NCI-H524 (cell line): ENCODE measurements around the gene ITFG2.

Experiments
- DNase-seq, 2 experiments: peaks; one replicate each; lab custom pipeline; 2025; lab: John Stamatoyannopoulos, UW

ITFG2 gene

GRCh38 chr12:2795291-2796186, 16.9 kb upstream of the ITFG2 start:
- DNase-seq, result peak; percentile 12 to 59

- DNase-seq, result peak in 1 of 2 experiments; percentile 25
Observed at GRCh38 chr12:2796187-2796666, 16.2 kb upstream of the ITFG2 start.

DNA sequence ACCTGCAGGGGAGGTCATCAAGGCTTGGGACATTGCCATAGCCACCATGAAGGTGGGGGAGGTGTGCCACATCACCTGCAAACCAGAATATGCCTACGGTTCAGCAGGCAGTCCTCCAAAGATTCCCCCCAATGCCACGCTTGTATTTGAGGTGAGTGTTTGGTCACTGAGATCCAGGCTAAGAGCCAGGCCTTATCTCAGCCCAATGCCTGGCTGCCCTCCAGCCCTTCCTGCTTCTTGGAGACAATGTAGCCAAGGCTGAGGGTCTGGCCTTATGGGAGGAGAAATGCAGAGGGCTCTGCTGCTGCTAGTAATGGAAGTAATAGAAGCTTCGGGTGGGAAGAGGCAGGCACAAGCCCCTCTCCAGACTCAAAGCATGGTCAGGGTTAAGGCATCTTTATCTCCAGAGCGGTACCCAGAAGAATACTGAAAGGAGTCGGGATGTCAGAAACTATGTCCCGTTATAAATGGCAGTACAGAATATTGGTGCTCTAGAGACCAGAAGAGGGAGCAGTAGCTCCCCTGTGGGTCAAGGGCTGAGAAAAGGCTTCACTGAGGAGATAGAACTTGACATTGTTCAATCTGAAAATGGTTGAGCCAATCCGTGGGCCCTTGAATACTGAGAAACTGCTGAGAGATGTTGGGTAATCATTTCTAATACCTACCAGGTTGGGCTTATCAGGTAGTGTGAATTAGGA, 14.6 kb upstream of the ITFG2 start:
- DNase-seq, result no peak

- DNase-seq, result no peak
Observed at GRCh38 chr12:2800046-2800570, 12.4 kb upstream of the ITFG2 start.

- no peak for DNase-seq
Observed at GRCh38 chr12:2801044-2801783, 11.3 kb upstream of the ITFG2 start.

DNA sequence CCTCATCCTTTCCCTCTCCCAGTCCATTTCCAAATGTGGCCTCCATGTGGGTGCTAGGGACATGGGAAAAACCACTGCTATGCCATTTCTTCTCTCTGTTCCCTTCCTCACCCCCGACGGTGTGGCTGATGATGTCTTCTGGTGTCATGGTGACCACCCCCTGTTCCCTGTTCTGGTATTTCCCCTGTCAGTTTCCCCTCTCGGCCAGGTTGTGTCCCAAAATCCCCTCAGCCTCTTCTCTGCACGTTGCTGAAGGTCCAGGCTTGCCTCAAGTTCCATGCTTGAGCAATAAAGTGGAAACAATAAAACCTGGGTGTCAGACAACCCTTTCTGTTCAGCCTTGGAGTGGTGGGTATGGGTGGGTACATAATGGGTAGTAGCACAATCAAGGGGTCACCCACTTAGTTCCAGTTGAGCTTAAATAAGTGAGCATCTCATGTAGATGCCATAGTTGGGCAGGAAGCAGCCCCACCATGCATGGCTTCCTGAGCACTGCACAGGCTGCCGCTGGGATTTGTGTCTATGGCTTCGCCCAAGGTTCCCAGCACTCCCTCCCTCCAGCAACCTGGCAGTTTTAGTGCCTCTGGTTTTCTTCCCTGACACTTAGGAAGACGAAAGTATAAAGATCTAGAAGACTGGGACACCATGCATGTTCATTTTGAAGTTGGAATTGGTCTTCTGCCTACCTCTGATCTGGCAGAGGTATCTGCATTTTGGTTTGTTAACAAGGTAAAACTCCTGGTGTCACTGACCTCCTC, 8.7 kb upstream of the ITFG2 start:
- no peak for DNase-seq

- no peak for DNase-seq
Observed at GRCh38 chr12:2804393-2805142, 7.9 kb upstream of the ITFG2 start.

DNA sequence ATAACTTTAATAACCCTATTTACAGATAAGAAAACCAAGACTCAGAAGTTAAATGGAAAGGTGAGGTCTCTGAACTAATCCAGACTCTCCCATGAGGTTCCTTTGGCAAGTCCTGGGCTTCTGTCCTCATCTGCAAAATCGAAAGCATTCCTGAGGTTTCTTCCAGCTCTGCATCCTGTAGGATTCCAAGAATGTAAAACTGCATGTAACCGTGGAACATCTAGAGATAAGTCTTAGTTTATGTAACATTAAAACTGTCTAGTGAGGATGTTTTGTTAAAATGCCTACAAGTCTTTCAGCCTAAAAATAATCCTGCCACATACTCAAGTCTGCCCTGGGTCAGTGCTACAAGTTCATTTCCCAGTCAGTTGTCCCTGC, 7.3 kb upstream of the ITFG2 start:
- DNase-seq, result no peak

GRCh38 chr12:2806700-2807099, 5.8 kb upstream of the ITFG2 start:
- no peak for DNase-seq

DNA sequence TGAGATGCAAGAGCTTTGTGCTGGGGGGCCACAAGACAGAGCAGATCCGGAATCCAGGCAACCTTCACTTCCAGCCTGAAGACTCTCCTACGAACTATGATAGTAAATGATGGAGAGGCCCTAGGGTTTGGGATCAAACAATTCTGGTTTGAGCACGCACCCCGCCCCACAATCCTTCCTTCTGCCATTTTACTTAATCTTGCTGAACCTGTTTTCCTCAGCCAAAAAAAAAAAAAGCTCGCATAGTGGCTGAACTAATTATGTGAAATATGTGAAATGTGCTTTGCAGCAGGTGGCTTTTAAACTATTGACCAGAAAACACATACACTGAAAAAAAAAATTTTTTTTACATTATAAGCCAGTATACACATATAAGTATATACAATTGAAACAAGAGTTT, 667 bp upstream of the ITFG2 start:
- DNase-seq, result no peak

DNA sequence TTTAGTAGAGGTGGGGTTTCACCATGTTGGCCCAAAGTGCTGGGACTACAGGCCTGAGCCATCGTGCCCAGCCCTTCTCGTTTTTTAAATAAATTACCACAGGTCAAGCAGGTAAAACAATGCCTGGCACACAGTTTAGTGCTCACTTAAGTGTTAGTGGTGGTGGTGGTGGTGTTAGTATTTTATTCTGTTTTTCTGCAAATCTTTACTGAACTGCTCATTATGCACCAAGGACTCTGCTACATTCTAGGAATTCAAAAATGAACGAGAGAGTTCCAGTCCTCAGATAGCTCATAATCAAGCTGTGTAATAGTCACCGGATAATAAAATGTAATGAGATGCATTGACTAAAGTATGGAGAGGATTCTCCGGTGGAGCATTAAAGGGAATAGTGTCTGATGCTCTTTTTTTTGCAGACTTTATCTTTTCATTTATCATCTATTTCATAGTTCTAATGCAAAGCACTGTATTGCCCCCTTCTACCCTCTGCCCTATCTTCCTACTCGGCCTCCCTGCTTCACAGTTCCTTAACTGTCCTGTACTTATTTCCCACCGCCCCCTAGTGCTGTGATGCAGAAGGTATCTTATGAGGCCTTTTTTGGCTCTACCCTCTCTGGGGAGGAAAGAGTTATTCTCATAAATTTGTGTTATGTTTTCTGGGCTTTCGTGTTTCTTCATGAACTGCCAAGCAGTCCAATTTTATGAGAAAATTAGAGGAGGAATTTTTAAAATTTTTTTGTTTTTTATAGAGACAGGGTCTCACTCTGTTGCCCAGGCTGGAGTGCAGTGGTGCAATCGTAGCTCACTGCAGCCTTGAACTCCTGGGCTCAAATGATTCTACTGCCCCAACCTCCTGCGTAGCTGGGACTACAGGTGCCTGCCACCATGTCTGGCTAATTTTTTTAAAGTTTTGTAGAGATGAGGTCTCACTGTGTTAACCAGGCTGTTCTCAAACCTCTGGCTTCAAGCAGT, 1.0 kb downstream of the ITFG2 start:
- peak; percentile 64 to 71 for DNase-seq

DNA sequence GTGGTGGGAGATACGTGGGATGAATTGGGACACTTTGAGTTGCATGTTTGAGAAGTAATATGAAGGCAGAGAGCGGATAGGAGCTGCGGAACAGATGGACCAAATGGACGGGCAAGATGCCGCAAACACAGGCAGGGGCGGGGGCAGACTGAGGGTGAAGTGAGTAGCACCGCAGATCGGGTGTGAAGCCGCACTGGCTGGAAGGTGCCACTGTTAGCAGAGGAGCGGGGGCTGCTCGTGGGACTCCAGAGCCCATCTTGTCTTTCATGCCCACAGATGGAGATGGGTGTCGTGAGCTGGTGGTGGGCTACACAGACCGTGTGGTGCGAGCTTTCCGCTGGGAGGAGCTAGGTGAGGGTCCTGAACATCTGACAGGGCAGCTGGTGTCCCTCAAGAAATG, 7.3 kb downstream of the ITFG2 start:
- DNase-seq, result no peak

DNA sequence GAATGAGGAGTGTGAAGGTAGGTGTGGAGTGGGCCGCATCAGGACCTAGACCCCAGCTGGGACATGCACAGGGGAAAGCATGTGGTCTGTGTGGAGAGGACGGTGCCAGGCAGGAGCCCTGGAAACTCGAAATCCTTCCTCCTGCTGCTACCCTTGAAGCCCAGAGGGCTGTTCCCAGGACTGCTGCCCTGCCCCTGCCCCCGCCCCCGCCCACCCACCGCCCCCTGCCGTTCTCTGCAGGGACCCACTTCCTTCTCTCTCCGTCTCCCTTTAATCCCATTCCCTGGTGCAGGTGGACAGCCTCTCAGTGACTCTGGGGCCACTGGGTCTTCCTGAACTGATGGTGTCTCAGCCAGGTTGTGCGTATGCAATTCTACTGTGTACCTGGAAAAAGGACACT, 8.0 kb downstream of the ITFG2 start:
- DNase-seq, result no peak

DNA sequence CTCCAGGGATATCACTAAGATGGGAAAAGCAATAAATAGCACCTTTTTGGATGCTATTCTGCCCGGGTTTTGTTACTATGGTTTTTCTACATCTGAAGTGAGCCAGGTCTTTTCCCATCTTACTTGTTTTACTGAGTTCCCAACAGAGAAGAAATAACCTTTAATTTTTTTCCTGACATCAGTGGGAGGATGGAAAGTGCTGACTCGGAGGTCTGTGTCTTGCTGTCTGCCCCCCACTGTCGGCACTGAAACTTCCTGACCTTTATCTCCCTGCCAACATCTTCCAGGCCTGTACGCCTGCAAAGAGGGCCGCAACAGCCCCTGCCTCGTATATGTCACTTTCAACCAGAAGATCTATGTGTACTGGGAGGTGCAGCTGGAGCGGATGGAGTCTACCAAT, 11.0 kb downstream of the ITFG2 start:
- DNase-seq, result no peak

DNA sequence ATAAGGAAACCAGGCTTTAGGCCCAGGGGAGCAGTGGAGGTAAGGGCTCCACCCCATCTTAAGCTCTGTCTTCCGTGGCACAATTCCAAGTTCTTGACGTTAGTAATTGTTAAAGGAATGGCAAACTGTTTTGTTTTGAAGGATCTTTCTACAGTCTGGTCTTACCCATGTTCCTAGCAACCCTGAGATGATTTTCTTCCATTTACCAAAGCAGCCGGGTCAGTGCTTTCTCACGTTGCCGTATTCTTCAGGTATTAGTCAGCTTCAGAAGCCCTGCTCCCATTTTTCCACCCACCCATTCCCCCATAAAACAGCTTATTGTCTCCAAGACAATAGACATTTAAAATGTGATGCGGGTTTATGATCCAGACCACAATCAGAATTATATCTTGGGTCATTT, 12.1 kb downstream of the ITFG2 start:
- no peak for DNase-seq

- no peak for DNase-seq
Observed at GRCh38 chr12:2825132-2825531, 12.7 kb downstream of the ITFG2 start.

- DNase-seq, result no peak
Observed at GRCh38 chr12:2826036-2826435, 13.6 kb downstream of the ITFG2 start.

DNA sequence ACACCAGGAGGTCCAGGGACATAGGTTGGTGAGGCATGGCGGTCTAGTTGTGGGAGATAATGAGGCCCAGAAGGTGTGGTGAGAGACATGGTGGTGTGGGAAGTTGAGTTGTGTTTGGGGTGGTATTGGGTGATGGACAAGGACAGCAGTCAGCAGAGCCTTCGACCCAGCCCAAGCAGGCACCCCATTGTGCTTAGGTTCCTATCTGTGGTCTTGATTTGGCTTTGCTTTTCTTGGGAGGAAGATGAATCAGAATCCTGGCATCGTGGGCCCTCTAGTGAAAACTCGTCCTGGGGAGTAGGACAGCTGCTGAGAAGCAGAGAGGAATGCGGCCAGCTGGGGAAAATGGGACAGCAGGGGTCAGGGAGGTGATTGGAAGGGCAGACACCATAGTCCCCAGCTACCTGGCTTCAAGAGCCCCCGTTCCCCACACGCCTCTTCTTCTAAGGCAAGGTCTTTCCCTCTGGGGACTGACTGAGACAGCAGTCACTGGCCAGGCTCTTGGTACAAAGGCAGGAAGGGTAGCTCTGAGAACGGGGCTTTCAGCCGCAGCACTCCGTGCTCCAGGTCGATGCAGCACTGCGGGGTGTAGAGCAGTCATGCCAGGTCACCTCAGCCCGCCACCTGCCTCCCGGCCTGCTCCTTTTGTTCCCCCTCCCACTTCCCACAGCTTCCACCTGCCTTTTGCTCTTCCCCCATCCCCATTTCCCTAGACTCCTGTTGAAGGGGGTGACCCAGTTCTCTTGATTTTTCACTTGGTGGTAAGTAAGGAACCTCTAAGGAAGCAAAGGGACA, 14.4 kb downstream of the ITFG2 start:
- DNase-seq, result no peak

DNA sequence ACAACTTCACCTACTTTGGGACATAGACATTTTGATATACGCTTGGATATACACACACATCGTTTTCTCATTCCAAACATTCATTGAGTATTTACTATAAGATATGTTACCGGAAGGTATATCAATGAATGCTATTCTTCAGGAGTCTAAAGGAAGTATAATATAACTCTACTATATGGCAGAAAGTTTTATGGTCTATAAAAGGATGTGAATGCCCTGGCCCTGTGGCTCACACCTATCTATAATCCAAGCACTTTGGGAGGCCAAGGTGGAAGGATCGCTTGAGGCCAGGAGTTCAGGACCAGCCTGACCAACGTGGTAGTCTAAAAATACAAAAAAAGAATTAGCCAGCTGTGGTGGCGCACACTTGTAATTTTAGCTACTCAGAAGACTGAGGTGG, 16.8 kb downstream of the ITFG2 start:
- no peak for DNase-seq
